Choroid plexus epithelial cell (primary cell): ENCODE data around the gene AHCYL1.

Experiments
- DNase-seq: peaks from one replicate; pipeline ENCODE4 v3.0.0-alpha.2; 2010; ENCODE audit warnings: low read depth
- H3K4me3 ChIP-seq: 2 replicates; pipeline ENCODE4 v1.5.1; 2011; ENCODE audit warnings: low read depth, mild to moderate bottlenecking, control low read depth, low read length, moderate library complexity
- CTCF ChIP-seq: conservative IDR thresholded peaks from 2 replicates; pipeline ENCODE4 v1.5.1; 2011; ENCODE audit warnings: low read depth, mild to moderate bottlenecking, control low read depth, inconsistent platforms, low read length, moderate library complexity

Gene AHCYL1

DNA sequence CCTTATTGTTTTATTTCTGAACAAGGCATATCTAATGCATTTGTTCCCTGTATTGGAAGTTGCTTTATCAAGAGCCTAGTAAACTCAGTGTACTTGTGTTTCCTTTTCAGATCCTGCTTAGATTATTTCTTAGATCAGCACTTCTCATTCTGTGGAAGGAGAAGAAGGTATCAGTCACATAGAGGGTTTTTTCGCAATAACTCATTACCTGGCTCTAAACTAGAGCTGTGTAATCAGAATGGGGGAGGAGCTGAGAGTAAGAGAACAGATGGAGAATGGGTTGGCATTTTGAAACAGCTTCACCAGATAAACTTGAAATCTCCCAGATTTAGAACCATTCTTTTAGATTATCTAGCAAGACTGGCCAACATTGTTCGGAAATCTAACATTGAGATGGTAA, 11.0 kb downstream of the AHCYL1 start:
- no peak overlapping the region for H3K4me3 ChIP-seq
- DNase-seq: no peak
- no peak for TF ChIP-seq CTCF

GRCh38 chr1:109996476-109996875, 11.9 kb downstream of the AHCYL1 start:
- no peak for TF ChIP-seq CTCF
- DNase-seq: peak; percentile 83
- H3K4me3 ChIP-seq: no peak overlapping the region

DNA sequence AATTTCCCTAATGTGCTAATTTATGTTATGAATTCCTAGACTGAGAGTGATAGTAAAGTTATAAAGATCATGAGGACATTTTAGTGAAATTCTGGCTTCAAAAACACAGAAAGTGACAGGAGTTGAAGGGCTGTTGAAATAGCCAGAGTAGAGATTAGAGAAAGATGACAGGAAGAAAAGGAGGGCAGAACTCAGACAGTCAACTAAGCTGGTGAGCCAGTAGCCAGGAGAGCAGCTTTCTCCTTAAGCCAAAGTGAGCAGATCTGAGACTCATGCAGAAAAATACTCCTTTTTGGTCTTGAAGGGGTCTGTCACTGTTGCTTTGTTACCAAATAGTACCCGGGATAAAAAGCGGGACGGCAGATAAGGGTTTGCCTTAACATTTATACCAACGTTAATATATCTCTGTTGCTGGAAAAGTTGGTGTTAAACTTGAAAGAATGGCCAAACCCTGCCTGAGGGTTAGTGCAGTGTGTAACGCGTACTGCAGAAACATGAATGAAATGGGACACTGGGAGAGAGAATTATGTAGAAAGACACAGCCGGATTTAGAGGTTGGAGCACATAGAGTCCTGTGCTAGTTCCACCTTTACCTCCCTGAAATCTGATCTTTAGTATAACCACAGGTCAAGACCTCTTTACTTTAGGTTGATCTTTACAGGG, 12.8 kb downstream of the AHCYL1 start:
- TF ChIP-seq CTCF: no peak
- no peak overlapping the region for H3K4me3 ChIP-seq
- DNase-seq: no peak

DNA sequence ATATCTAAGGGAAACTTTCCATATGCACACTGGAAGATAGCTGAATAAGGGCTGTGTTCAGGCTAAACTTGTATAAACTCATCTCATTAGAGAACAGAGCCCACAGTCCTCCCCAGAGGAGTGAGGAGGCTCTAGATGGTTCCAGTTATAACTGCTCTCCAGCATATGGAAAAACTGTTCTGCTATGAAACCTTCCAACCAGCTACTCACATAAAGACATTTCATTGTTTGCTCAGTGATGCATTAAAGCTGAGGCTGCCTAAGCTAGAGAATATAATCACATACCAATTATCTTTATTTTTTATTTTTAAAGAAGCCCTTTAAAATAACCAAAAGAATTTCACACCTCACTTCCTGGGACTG, 13.3 kb downstream of the AHCYL1 start:
- no peak for DNase-seq
- no peak for TF ChIP-seq CTCF
- H3K4me3 ChIP-seq: no peak overlapping the region

GRCh38 chr1:110002695-110003094, 18.1 kb downstream of the AHCYL1 start:
- no peak for DNase-seq
- no peak for TF ChIP-seq CTCF
- H3K4me3 ChIP-seq: no peak overlapping the region

- peak overlapping the region; percentile 51 for H3K4me3 ChIP-seq
Measured at GRCh38 chr1:110003747-110004428, 19.3 kb downstream of the AHCYL1 start.

More at GRCh38 chr1:110003747-110004428, 19.3 kb downstream of the AHCYL1 start:
- no peak for TF ChIP-seq CTCF
- DNase-seq: peak; percentile 99
